HG03095 (cell line): Measurements from ENCODE around the gene SELPLG.
A peak's percentile ranks its signal among the peaks of the same experiment; 100 is the strongest.
"Not testable (repeated sequence)": the region's sequence is repeated elsewhere in the genome, so short reads cannot be mapped to it uniquely, and the experiment has no call there.

Experiments used
- ATAC-seq: cut with Tn5 transposase; IDR thresholded peaks from one replicate; pipeline ENCODE4 v1.9.1; 2021; ENCODE audit warnings: moderate library complexity; ENCODE audit not compliant: unreplicated experiment

The SELPLG gene

DNA sequence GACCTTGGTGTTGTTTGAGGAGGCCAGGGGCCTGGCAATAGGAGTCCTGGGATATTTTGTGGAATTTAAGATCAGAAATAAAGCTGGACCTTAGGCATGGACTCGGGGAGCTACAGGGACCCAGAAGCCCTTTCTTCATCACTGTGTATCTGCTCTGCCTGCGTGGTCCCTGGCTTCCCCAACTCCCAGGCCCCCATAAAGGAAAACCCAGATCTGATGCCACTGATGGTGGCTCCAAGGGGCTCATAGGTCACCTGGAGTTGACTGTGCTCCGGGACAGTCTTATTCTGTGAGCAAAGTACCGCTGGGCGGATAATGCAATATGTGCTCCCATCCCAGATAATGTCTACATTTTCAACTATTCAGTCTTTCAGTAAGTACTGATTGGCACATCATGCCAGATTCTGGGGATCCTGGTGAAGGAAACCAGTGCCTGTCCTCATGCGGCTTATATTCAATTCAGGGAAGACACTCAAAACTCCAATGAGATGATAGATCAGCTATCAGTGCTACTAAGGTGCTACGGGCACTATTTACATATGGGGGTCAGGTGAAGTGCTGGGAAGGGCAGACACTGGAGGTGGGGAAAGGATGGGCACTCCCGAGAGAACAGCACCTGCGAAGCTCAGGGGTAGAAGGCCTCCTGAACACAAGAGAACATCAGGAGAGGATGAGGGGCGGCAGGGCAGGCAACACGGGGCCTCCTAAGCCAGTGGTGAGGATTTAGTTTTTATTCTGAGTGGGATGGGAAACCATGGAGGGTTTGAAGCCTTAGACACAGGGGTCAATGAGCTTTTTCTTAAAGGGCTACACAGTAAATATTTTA, 5.5 kb upstream of the SELPLG start:
- ATAC-seq: no peak

DNA sequence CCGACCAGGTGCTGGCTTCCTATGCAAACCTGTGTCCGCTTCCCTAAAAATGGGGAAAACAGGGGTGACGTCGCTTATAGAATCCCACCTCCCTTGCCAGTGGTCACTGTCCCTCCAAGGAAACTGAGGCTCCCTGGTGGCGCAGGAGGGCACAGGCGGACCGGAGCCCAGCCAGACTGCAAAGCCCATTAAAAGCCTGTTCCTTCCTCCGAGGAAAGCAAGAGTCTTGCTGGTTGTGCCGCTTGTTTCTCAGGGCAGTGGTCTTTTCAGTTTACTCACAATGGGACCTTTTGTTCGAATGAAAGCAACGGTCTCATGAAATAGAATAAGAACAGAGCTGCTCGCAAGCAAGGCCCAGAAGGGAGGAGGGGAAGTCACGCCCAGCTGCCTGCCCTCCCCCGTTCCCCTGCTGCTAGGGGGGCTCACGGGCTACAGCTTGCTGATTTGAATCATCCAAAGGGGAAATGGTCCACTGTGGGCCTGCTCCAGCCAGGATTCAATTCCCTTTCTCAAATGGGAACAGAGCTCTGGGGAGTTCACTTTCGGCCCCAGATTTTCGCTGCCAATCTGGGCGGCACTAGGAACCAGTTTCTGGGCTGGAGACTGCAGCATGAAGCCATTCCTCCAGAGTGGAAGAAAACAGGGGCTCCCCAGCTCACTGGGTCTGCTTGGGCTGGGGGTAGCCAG, 4.6 kb upstream of the SELPLG start:
- ATAC-seq: no peak

- no peak for ATAC-seq
Measured at GRCh38 chr12:108637222-108637971, 3.7 kb upstream of the SELPLG start.

- no peak for ATAC-seq
Measured at GRCh38 chr12:108635997-108636808, 2.5 kb upstream of the SELPLG start.

GRCh38 chr12:108635201-108635996, 1.7 kb upstream of the SELPLG start:
- peak; percentile 55 for ATAC-seq

DNA sequence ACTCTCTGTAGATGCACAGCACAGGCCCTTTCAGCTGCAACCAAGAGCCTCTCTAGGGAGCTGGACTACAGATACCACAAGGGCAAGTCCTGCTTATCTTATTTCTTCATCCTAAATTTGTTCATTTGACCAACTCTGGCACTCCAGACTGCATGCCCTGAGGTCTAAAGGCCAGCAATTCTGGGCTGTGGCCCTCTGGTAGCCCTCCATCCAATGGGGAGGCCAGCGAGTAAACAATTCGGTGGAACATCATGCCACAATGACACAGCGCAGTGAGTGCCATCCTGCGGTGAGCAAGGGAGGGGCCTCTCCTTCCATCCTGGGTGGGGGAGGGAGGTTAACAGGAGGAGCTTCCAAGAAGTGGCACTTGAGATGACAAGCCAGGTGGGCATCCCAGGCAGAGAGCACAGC, 652 bp upstream of the SELPLG start:
- ATAC-seq: no peak

GRCh38 chr12:108633081-108633533, 587 bp downstream of the SELPLG start:
- no peak for ATAC-seq

- not testable (repeated sequence) for ATAC-seq
Measured at GRCh38 chr12:108631261-108631660, 2.4 kb downstream of the SELPLG start.

GRCh38 chr12:108630481-108631207, 3.0 kb downstream of the SELPLG start:
- ATAC-seq: no peak

- ATAC-seq: no peak
Measured at GRCh38 chr12:108629824-108630476, 3.7 kb downstream of the SELPLG start.

DNA sequence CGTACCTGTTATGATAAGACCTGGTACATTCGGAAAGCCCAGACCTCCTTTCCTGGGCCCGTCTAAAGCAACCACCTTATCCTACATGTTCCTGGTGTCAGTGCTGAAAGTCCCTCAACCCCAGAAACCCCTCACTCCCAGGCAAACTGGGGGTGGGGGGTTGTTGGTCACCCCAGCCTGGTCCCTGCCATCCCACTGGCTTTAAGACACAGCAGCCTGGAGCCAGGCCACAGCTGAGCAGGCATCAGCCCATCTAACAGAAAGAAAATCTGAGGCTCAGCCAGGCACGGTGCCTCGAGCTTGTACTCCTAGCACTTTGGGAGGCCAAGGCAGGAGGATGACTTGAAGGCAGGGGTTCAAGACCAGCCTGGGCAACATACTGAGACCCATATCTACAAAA, 4.5 kb downstream of the SELPLG start:
- ATAC-seq: no peak

- no peak for ATAC-seq
Measured at GRCh38 chr12:108627134-108627920, 6.4 kb downstream of the SELPLG start.

- no peak for ATAC-seq
Measured at GRCh38 chr12:108625228-108625627, 8.5 kb downstream of the SELPLG start.

GRCh38 chr12:108623577-108623976, 10.1 kb downstream of the SELPLG start:
- no peak for ATAC-seq

- ATAC-seq: no peak
Measured at GRCh38 chr12:108622921-108623514, 10.7 kb downstream of the SELPLG start.

- ATAC-seq: no peak
Measured at GRCh38 chr12:108622421-108622820, 11.3 kb downstream of the SELPLG start.

GRCh38 chr12:108621161-108621560, 12.5 kb downstream of the SELPLG start:
- no peak for ATAC-seq
